ENCODE data around the gene NUP214. TPM values are rescaled to one million over a fixed set of nuclear protein-coding genes. Genes with fewer than 3 reads are reported as not detected.
A peak's percentile ranks its signal among the peaks of the same experiment; 100 is the strongest.

The NUP214 gene
- total RNA-seq, 8 experiments from 2014 or later, result 11.4 to 43.1 (median 18.4) TPM

DNA sequence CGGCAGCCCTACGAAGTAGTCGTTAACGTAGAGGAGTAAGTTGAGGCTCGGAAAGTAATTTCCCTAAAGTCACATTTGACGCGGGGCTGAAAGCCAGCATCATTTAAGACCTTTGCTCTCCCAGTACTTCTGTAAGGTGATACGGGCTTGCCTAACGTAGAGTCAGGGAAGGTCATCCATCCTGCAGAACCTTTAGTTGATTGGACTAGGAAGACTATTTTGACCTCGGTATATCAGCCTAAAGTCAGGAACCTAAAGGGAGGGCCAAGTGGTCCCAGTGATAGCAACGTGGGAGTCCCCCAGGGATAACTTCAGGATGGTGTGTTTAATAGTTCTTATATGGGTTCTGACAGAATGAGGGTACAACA lies 657 bp downstream of the NUP214 start:
- H3K27ac ChIP-seq, result peak overlapping the region; percentile 69 to 94
- in situ Hi-C loops (cut with MboI; ENCODE audit: low pct_unique_long_range_greater_than_20kb in 2 of 9, low sequenced_read_pairs in 9 of 9, unreplicated experiment in 9 of 9), result no loop called here
- H3K4me1 ChIP-seq (replicated peaks in 1 of 2), result peaks cover 8 to 13% of the 10 kb centered on the region in 2 donors

DNA sequence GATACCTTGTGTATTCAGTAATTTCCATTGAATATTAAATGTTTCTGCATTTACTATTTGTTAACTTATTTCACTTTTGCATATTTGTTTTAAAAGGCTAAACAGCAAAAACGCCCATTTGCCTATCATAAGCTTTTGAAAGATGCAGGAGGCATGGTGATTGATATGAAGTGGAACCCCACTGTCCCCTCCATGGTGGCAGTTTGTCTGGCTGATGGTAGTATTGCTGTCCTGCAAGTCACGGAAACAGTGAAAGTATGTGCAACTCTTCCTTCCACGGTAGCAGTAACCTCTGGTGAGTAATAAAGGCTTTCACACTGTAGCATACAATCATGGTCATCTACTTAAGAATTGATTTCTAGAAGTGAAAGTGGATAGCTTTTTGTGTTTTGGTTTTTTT lies 3.8 kb downstream of the NUP214 start:
- in situ Hi-C loops (cut with MboI; ENCODE audit: low pct_unique_long_range_greater_than_20kb in 2 of 9, low sequenced_read_pairs in 9 of 9, unreplicated experiment in 9 of 9), result no loop called here
- no peak overlapping the region for H3K27ac ChIP-seq
- ATAC-seq (replicated peaks in 6 of 8), result no peak
- 38 to 83% (median 68%) methylated on average over 1 to 3 of the region's 3 CpGs; no CpG with 5 or more reads in 3 of the 10 experiments for WGBS, 10 experiments
- H3K4me1 ChIP-seq (replicated peaks in 1 of 2), result peaks cover 8 to 13% of the 10 kb centered on the region in 2 donors
- no peak overlapping the region for H3K4me3 ChIP-seq

More for the DNA sequence above, 657 bp downstream of the NUP214 start:
- ATAC-seq (replicated peaks in 6 of 8), result no peak
- WGBS, 10 experiments, result 0 to 7% (median 0%) methylated on average over 1 to 9 of the region's 11 CpGs; no CpG with 5 or more reads in 3 of the 10 experiments
- peak overlapping the region; percentile 50 to 88 (median 75) for H3K4me3 ChIP-seq

DNA sequence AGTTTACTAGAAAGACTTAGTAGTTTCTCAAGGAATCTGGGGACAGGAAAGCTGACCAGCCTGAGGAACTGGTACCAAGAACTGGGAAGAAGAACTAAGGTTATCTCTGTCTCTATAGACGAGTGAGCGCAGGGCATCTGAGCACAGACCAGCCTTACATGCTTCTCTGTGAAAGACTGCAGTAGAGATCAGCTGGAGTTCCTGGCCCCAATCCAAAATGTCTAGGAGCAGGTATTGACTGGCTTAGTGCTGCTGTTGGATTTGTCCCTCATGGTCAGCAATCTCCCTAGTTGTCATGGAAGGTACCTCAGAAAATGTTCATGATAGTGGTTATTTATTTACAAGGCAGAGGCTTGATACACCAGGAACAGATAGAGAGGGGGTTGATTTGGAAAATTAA lies 13.3 kb downstream of the NUP214 start:
- ATAC-seq (replicated peaks in 6 of 8), result no peak

DNA sequence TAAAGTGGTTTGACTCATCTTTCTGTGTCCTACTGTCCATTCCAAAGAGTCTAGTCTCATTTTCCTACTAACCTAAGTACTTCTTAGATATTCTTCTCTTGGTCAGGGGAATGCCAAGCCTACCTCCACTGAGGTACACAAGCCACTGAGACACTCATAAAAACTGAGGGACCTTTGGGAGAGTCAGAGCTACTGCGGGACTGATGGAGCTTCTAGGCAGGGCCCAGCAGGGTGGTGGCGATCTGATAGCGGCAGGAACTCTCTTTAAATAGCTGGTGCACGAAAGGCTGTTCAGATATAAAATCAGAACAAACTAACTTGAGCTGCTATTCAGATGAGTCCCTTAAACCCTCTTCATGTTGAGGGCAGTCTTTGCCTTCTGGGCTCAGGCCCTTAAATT lies 14.7 kb downstream of the NUP214 start:
- WGBS, 10 experiments, result 60 to 100% (median 94%) methylated on average over 1 to 4 of the region's 4 CpGs; no CpG with 5 or more reads in 1 of the 10 experiments
- in situ Hi-C loops (cut with MboI; ENCODE audit: low pct_unique_long_range_greater_than_20kb in 2 of 9, low sequenced_read_pairs in 9 of 9, unreplicated experiment in 9 of 9), result no loop called here
- no peak for ATAC-seq (replicated peaks in 6 of 8)
- no peaks in the 10 kb centered on the region for H3K4me1 ChIP-seq (replicated peaks in 1 of 2)
- H3K27ac ChIP-seq, result peak overlapping the region in 1 of 2 donors; percentile 66
- no peak overlapping the region for H3K4me3 ChIP-seq

More for the DNA sequence above, 13.3 kb downstream of the NUP214 start:
- Histone ChIP-seq H3K27ac (peak overlapping the region in 1 of 2 donors; percentile 58), H3K4me3 (no peak overlapping the region), H3K4me1 (replicated peaks in 1 of 2) (no peaks in the 10 kb centered on the region)
- in situ Hi-C loops (cut with MboI; ENCODE audit: low pct_unique_long_range_greater_than_20kb in 2 of 9, low sequenced_read_pairs in 9 of 9, unreplicated experiment in 9 of 9), result no loop called here
- WGBS, 10 experiments, result 67 to 100% (median 82%) methylated on average over 1 to 2 of the region's 2 CpGs; no CpG with 5 or more reads in 7 of the 10 experiments

DNA sequence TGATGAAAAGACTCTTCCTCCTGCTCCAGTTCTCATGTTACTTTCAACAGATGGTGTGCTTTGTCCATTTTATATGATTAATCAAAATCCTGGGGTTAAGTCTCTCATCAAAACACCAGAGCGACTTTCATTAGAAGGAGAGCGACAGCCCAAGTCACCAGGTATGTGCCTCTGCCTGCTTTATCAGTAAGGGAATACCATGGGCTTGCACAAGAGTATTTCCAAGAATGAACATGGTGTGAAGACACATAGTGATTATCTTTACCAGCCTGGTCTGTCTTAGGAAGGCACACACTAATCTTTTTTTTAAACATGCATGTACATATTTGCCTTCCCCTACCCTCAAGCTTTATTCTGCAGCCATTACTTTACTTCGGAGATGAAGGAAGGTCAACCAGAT lies 15.2 kb downstream of the NUP214 start:
- 61 to 100% (median 93%) methylated on average over 1 to 3 of the region's 3 CpGs; no CpG with 5 or more reads in 2 of the 10 experiments for WGBS, 10 experiments
- Histone ChIP-seq H3K27ac (peak overlapping the region in 1 of 2 donors; percentile 66), H3K4me1 (replicated peaks in 1 of 2) (no peaks in the 10 kb centered on the region), H3K4me3 (no peak overlapping the region)
- no peak for ATAC-seq (replicated peaks in 6 of 8)
- in situ Hi-C loops (cut with MboI; ENCODE audit: low pct_unique_long_range_greater_than_20kb in 2 of 9, low sequenced_read_pairs in 9 of 9, unreplicated experiment in 9 of 9), result no loop called here

DNA sequence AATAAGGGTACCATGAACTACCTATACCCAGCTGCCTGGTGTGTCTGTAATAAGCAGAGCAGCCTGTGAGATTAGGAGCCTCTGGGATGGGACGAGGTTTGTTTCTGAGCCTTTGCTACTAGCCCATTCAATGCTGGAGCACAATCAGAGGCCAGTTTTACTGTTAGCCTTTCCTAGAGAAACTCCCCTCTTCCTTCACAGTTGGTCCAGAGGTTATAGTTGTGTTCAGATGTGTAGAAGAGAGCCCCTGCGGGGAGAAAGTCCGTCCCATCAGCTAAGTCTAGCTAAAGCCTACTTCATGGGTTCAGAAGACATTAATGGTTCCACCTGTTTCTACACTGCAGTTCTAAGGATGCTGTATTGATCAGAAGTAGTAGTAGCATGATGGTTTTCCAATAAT lies 16.8 kb downstream of the NUP214 start:
- ATAC-seq (replicated peaks in 6 of 8), result no peak
- in situ Hi-C loops (cut with MboI; ENCODE audit: low pct_unique_long_range_greater_than_20kb in 2 of 9, low sequenced_read_pairs in 9 of 9, unreplicated experiment in 9 of 9), result no loop called here
- 80 to 100% (median 85%) methylated on average over 2 of the region's 3 CpGs; no CpG with 5 or more reads in 6 of the 10 experiments for WGBS, 10 experiments
- H3K4me3 ChIP-seq, result no peak overlapping the region
- no peaks in the 10 kb centered on the region for H3K4me1 ChIP-seq (replicated peaks in 1 of 2)
- peak overlapping the region; percentile 40 to 46 for H3K27ac ChIP-seq

DNA sequence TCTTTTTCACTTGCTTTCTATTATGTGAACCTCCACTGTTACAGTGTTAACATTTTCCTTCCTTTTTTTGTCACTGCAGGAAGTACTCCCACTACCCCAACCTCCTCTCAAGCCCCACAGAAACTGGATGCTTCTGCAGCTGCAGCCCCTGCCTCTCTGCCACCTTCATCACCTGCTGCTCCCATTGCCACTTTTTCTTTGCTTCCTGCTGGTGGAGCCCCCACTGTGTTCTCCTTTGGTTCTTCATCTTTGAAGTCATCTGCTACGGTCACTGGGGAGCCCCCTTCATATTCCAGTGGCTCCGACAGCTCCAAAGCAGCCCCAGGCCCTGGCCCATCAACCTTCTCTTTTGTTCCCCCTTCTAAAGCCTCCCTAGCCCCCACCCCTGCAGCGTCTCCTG lies 18.8 kb downstream of the NUP214 start:
- Histone ChIP-seq H3K4me3 (no peak overlapping the region), H3K27ac (peak overlapping the region in 1 of 2 donors; percentile 58), H3K4me1 (replicated peaks in 1 of 2) (no peaks in the 10 kb centered on the region)
- in situ Hi-C loops (cut with MboI; ENCODE audit: low pct_unique_long_range_greater_than_20kb in 2 of 9, low sequenced_read_pairs in 9 of 9, unreplicated experiment in 9 of 9), result no loop called here
- no peak for ATAC-seq (replicated peaks in 6 of 8)
- 20 to 82% (median 20%) methylated on average over 1 to 3 of the region's 3 CpGs; no CpG with 5 or more reads in 7 of the 10 experiments for WGBS, 10 experiments

DNA sequence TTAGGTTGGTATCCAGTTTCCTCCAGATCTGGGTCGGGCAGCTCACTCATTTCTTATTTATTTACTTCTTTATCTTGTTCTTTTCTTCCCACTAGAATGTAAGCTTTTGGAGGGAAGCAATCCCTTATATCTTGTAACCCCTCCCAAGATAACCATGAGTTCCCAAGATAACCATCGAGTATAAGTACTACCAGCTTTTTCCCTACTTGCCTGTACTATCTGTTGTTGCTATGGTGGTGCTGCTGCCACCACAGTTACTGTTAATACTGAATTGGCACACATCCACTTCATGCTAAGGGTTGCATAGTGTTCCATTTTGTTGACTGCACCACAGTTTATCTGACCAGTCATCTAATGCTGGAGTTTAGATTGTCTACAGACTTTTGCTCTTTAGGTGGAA lies 19.9 kb downstream of the NUP214 start:
- Histone ChIP-seq H3K27ac (no peak overlapping the region), H3K4me1 (replicated peaks in 1 of 2) (no peaks in the 10 kb centered on the region), H3K4me3 (no peak overlapping the region)
- 55 to 100% (median 100%) methylated on average over 1 to 2 of the region's 2 CpGs; no CpG with 5 or more reads in 1 of the 10 experiments for WGBS, 10 experiments
- no peak for ATAC-seq (replicated peaks in 6 of 8)
- in situ Hi-C loops (cut with MboI; ENCODE audit: low pct_unique_long_range_greater_than_20kb in 2 of 9, low sequenced_read_pairs in 9 of 9, unreplicated experiment in 9 of 9), result no loop called here

DNA sequence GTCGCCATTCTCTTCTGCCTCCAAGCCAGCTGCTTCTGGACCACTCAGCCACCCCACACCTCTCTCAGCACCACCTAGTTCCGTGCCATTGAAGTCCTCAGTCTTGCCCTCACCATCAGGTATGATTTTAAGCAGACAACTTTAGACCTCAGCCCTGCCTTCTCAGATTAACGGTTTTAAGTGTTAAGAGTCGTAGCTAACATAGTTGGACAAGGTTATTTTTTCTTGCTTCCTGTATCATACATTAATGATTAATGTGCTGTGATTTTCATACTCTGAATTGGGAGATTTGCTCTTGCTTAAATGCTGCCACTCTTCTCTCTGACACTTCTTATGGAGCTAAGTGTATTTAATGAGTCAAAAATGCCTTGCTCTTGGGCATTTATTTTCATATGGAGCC lies 20.8 kb downstream of the NUP214 start:
- ATAC-seq (replicated peaks in 6 of 8), result no peak
- no peak overlapping the region for H3K4me3 ChIP-seq
- peak overlapping the region in 1 of 2 donors; percentile 29 for H3K27ac ChIP-seq
- H3K4me1 ChIP-seq (replicated peaks in 1 of 2), result no peaks in the 10 kb centered on the region
- in situ Hi-C loops (cut with MboI; ENCODE audit: low pct_unique_long_range_greater_than_20kb in 2 of 9, low sequenced_read_pairs in 9 of 9, unreplicated experiment in 9 of 9), result no loop called here
- 86 to 100% (median 95%) methylated on average over 1 to 3 of the region's 4 CpGs; no CpG with 5 or more reads in 1 of the 10 experiments for WGBS, 10 experiments

DNA sequence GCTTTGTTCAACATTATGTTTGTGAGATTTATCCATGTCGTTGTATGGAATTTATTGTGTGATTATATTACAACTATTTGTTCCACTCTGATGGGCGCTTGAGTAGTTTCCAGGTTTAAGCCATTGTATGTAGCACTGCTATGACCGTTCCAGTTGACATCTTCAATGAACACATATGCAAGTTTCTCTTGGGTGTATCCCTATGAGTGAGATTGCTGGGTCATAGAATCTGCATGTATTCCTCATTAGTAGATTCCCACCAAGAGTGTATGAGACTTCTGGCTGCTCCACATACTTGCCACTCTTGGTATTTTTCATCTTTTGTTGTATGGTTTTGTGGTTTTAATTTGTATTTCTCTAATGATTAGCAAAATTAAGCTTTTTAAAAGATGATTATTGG lies 22.9 kb downstream of the NUP214 start:
- in situ Hi-C loops (cut with MboI; ENCODE audit: low pct_unique_long_range_greater_than_20kb in 2 of 9, low sequenced_read_pairs in 9 of 9, unreplicated experiment in 9 of 9), result no loop called here
- peak in 3 of 8 experiments; percentile 65 to 100 (median 100) for ATAC-seq (replicated peaks in 6 of 8)
- 33 to 100% (median 85%) methylated on average over 1 to 3 of the region's 3 CpGs; no CpG with 5 or more reads in 2 of the 10 experiments for WGBS, 10 experiments
- Histone ChIP-seq H3K4me3 (no peak overlapping the region), H3K27ac (peak overlapping the region; percentile 48 to 62), H3K4me1 (replicated peaks in 1 of 2) (no peaks in the 10 kb centered on the region)

DNA sequence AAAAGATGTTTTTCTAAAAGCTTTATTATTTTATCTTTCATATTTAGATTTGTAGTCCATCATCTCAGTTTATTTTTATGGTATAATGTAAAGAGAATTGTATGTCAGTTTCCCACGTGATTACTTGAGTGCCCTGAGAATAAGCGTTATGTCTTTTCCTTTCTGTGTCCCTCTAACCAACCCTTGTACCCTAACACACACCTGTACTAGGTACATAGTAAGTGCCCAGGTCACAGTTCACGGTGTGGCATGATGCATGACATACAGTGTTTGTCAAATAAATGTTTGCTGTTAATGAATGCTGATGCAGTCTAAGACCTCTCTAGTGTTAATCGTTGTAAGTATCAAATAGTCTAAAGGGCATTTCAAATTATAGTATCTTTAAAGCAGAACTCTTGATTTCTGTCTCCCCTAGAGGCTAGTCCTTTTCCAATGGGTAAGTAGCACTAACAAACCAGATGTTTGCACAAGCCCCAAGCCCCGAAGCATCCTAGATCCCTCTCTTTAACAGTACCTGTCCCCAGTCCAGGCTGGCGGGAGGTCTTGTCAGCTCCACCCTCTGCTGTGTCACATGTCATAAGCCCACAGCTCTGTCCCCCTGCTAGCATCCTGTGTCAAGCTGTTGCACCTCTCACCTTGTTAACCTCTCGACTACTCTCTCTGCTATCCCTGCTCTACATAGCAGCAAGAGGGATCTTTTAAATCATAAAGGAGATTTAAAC lies 23.7 kb downstream of the NUP214 start:
- in situ Hi-C loops (cut with MboI; ENCODE audit: low pct_unique_long_range_greater_than_20kb in 2 of 9, low sequenced_read_pairs in 9 of 9, unreplicated experiment in 9 of 9), result no loop called here
- 75 to 100% (median 88%) methylated on average over 1 to 7 of the region's 7 CpGs; no CpG with 5 or more reads in 1 of the 10 experiments for WGBS, 10 experiments
- ATAC-seq (replicated peaks in 6 of 8), result no peak
- Histone ChIP-seq H3K27ac (peak overlapping the region in 1 of 2 donors; percentile 65), H3K4me1 (replicated peaks in 1 of 2) (no peaks in the 10 kb centered on the region), H3K4me3 (no peak overlapping the region)

DNA sequence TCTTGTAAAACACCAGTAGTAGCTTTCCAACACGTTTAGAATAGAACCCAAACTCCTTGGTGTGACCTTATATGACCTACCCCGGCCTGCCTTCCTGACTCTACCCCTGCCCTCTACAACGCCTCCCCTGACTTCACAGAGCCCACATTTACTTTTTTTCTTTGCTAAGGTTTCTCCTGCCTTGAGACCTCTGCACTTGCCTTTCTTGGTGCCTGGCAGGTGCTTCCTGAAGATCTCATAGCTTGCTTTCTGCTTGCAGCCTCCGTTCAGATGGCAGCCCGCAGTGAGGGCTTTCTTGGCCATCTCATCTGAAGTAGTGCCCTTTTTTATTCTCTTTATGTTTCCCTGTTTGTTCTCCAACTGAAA lies 24.3 kb downstream of the NUP214 start:
- H3K4me1 ChIP-seq (replicated peaks in 1 of 2), result no peaks in the 10 kb centered on the region
- 50 to 100% (median 80%) methylated on average over 1 to 5 of the region's 5 CpGs; no CpG with 5 or more reads in 3 of the 10 experiments for WGBS, 10 experiments
- in situ Hi-C loops (cut with MboI; ENCODE audit: low pct_unique_long_range_greater_than_20kb in 2 of 9, low sequenced_read_pairs in 9 of 9, unreplicated experiment in 9 of 9), result no loop called here
- H3K27ac ChIP-seq, result peak overlapping the region in 1 of 2 donors; percentile 65
- no peak overlapping the region for H3K4me3 ChIP-seq
- ATAC-seq (replicated peaks in 6 of 8), result no peak

DNA sequence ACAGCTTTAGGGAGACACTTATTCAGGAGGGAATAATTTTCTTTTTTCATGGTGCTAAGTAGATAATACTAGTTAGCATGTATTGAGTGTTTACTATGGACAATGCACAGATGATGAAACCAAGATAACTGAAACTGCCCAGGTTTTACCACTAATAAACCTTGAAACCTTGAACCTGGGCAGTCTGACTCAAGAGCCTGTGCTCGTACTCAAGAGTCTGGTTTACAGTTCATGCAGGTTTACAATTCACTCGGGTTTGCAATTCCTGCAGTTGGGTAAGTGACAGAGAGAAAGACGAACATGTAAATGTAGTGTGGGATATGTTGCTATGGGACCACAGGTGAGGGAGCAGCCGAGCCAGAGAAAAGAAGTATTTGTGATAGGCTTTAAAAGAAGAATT lies 28.2 kb downstream of the NUP214 start:
- no peak for ATAC-seq (replicated peaks in 6 of 8)
- Histone ChIP-seq H3K4me3 (no peak overlapping the region), H3K27ac (peak overlapping the region; percentile 37 to 63), H3K4me1 (replicated peaks in 1 of 2) (no peaks in the 10 kb centered on the region)
- in situ Hi-C loops (cut with MboI; ENCODE audit: low pct_unique_long_range_greater_than_20kb in 2 of 9, low sequenced_read_pairs in 9 of 9, unreplicated experiment in 9 of 9), result no loop called here
- 70 to 100% (median 96%) methylated on average over 1 to 4 of the region's 4 CpGs; no CpG with 5 or more reads in 1 of the 10 experiments for WGBS, 10 experiments

Measured in motor neuron (in vitro differentiated cells).